HepG2 (cell line): ENCODE data around the gene E2F1. TPM values are rescaled to one million over a fixed set of nuclear protein-coding genes. Genes with fewer than 3 reads are reported as not detected.

Experiments used
- ATF4 ChIP-seq, 2 experiments: fragments of 450-650 bp in 1 of 2; sonication (generic) in 1 of 2; formaldehyde crosslinking; IDR thresholded peaks; 2 replicates each; pipeline versions ENCODE4 v1.5.0 to v1.8.0; 2020 to 2022; ENCODE audit warnings: mild to moderate bottlenecking in 1 of 2, missing genetic modification reagents in 1 of 2
- ETV6 ChIP-seq: sonication (generic); formaldehyde crosslinking; conservative IDR thresholded peaks from 2 replicates; pipeline ENCODE4 v1.4.0; 2020; ENCODE audit warnings: missing genetic modification reagents
- HHEX ChIP-seq: IDR thresholded peaks from 2 replicates; pipeline ENCODE4 v1.6.1; 2016; ENCODE audit warnings: control low read depth
- ISL2 ChIP-seq: sonication (generic); formaldehyde crosslinking; IDR thresholded peaks from 2 replicates; pipeline ENCODE4 v1.5.0; 2020; ENCODE audit warnings: missing genetic modification reagents
- MNT ChIP-seq: fragments of 450-650 bp; IDR thresholded peaks from 2 replicates; pipeline ENCODE4 v1.6.1; 2016
- MTF1 ChIP-seq: sonication (generic); formaldehyde crosslinking; IDR thresholded peaks from 2 replicates; pipeline ENCODE4 v1.5.0; 2020; ENCODE audit warnings: missing genetic modification reagents
- PTBP1 ChIP-seq: fragments of 200-400 bp; formaldehyde crosslinking; IDR thresholded peaks from 2 replicates; pipeline ENCODE4 v1.6.1; 2018; ENCODE audit warnings: low read length, low read depth; ENCODE audit not compliant: poor library complexity, severe bottlenecking
- SPEN ChIP-seq: sonication (generic); formaldehyde crosslinking; IDR thresholded peaks from 2 replicates; pipeline ENCODE4 v1.5.1; 2020; ENCODE audit warnings: low read depth, mild to moderate bottlenecking, missing genetic modification reagents
- TRIM24 ChIP-seq: sonication (generic); formaldehyde crosslinking; IDR thresholded peaks from 2 replicates; pipeline ENCODE4 v1.8.0; 2022; ENCODE audit warnings: mild to moderate bottlenecking, missing genetic modification reagents
- U2AF1 ChIP-seq: fragments of 200-400 bp; formaldehyde crosslinking; optimal IDR thresholded peaks from 2 replicates; pipeline ENCODE3; 2017; ENCODE audit warnings: mild to moderate bottlenecking, low read depth, low read length
- ZBTB20 ChIP-seq: sonication (generic); formaldehyde crosslinking; IDR thresholded peaks from 2 replicates; pipeline ENCODE4 v1.8.1; 2023; ENCODE audit warnings: missing genetic modification reagents, low read depth, mild to moderate bottlenecking, borderline replicate concordance
- ZFX ChIP-seq: sonication (generic); formaldehyde crosslinking; IDR thresholded peaks from 2 replicates; pipeline ENCODE4 v1.4.0; 2020; ENCODE audit warnings: mild to moderate bottlenecking, low read depth, missing genetic modification reagents, moderate library complexity
- ZNF180 ChIP-seq: sonication (generic); formaldehyde crosslinking; IDR thresholded peaks from 2 replicates; pipeline ENCODE4 v1.4.0; 2020; ENCODE audit warnings: low read depth, missing genetic modification reagents, borderline replicate concordance
- ZNF234 ChIP-seq: sonication (generic); formaldehyde crosslinking; conservative IDR thresholded peaks from 2 replicates; pipeline ENCODE4 v1.5.1; 2020; ENCODE audit warnings: mild to moderate bottlenecking, missing genetic modification reagents
- ZNF431 ChIP-seq: sonication (generic); formaldehyde crosslinking; IDR thresholded peaks from 2 replicates; pipeline ENCODE4 v1.9.0; 2022; ENCODE audit warnings: missing genetic modification reagents, low read depth, mild to moderate bottlenecking, borderline replicate concordance
- ZNF496 ChIP-seq: sonication (generic); formaldehyde crosslinking; IDR thresholded peaks from 2 replicates; pipeline ENCODE4 v1.8.1; 2023; ENCODE audit warnings: mild to moderate bottlenecking, moderate library complexity, missing genetic modification reagents; ENCODE audit not compliant: insufficient replicate concordance
- ZNF674 ChIP-seq: sonication (generic); formaldehyde crosslinking; IDR thresholded peaks from 2 replicates; pipeline ENCODE4 v1.5.0; 2020; ENCODE audit warnings: low read depth, mild to moderate bottlenecking, missing genetic modification reagents
- ZSCAN12 ChIP-seq: sonication (generic); formaldehyde crosslinking; IDR thresholded peaks from 2 replicates; pipeline ENCODE4 v1.9.0; 2021; ENCODE audit warnings: mild to moderate bottlenecking, missing genetic modification reagents
- polyA plus RNA-seq, 8 experiments: library from polyadenylated mRNA; depleted of rRNA in 3 of 8; stranded (reverse) in 7 of 8; unstranded in 1 of 8; fragments of >200 nt; fragmentation: Illumina TruSeq in 4 of 8; extraction: Trizol in 4 of 8; gene quantifications; 2 replicates each; pipeline versions ENCODE4 v1.2.1 to v1.2.3, GENCODE V29; 2011 to 2016; ENCODE audit warnings: low read depth in 4 of 8, missing spikeins in 1 of 8, mixed read lengths in 1 of 8; ENCODE audit not compliant: insufficient read depth in 1 of 8
- total RNA-seq, 5 experiments: library from RNA; depleted of rRNA; stranded (reverse); fragments of >200 nt; fragmentation: Illumina TruSeq; extraction: Trizol; gene quantifications; 2 replicates each; pipeline ENCODE4 v1.2.3, GENCODE V29; 2016; ENCODE audit warnings: low read depth in 1 of 5
- TF ChIP-seq, protein P1 (sequence below): sonication (generic); formaldehyde crosslinking; IDR thresholded peaks from 2 replicates; pipeline ENCODE4 v1.4.0; 2020; ENCODE audit warnings: missing genetic modification reagents, borderline replicate concordance
- TF ChIP-seq, protein P2 (sequence below): sonication (generic); formaldehyde crosslinking; IDR thresholded peaks from 2 replicates; pipeline ENCODE4 v1.9.0; 2021; ENCODE audit warnings: mild to moderate bottlenecking, missing genetic modification reagents

The E2F1 gene
- total and polyA plus RNA-seq, 2 of the 13 experiments (the other 11 are each of a cell fraction or from before 2014, with no cell fraction given), result 25.5 to 39.4 TPM

- TF ChIP-seq, protein P1, sequence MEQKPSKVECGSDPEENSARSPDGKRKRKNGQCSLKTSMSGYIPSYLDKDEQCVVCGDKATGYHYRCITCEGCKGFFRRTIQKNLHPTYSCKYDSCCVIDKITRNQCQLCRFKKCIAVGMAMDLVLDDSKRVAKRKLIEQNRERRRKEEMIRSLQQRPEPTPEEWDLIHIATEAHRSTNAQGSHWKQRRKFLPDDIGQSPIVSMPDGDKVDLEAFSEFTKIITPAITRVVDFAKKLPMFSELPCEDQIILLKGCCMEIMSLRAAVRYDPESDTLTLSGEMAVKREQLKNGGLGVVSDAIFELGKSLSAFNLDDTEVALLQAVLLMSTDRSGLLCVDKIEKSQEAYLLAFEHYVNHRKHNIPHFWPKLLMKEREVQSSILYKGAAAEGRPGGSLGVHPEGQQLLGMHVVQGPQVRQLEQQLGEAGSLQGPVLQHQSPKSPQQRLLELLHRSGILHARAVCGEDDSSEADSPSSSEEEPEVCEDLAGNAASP, result no peak
- TF ChIP-seq ZFX (CRISPR knock-in tag) (peak; percentile 33; the same call in 1 of the 2 replicates), ISL2 (CRISPR knock-in tag) (no peak), ATF4 (CRISPR knock-in tag; IDR thresholded peaks at IDR 0.05) (no peak), PTBP1 (no peak), ZNF431 (CRISPR knock-in tag) (0 out of 2 replicates have a peak, but pooled peaks have one; percentile 6), ZBTB20 (CRISPR knock-in tag) (peak; percentile 73; the same call in 1 of the 2 replicates), U2AF1 (no peak), ZNF496 (CRISPR knock-in tag) (no peak), SPEN (CRISPR knock-in tag) (no peak), MNT (no peak), ZNF674 (CRISPR knock-in tag) (no peak), HHEX (peak; percentile 38; the same call in 1 of the 2 replicates), ETV6 (CRISPR knock-in tag) (no peak), ZSCAN12 (CRISPR knock-in tag) (no peak), MTF1 (CRISPR knock-in tag) (no peak), TRIM24 (CRISPR knock-in tag) (no peak), ZNF234 (no peak), ZNF180 (CRISPR knock-in tag) (no peak)
- TF ChIP-seq, protein P2, sequence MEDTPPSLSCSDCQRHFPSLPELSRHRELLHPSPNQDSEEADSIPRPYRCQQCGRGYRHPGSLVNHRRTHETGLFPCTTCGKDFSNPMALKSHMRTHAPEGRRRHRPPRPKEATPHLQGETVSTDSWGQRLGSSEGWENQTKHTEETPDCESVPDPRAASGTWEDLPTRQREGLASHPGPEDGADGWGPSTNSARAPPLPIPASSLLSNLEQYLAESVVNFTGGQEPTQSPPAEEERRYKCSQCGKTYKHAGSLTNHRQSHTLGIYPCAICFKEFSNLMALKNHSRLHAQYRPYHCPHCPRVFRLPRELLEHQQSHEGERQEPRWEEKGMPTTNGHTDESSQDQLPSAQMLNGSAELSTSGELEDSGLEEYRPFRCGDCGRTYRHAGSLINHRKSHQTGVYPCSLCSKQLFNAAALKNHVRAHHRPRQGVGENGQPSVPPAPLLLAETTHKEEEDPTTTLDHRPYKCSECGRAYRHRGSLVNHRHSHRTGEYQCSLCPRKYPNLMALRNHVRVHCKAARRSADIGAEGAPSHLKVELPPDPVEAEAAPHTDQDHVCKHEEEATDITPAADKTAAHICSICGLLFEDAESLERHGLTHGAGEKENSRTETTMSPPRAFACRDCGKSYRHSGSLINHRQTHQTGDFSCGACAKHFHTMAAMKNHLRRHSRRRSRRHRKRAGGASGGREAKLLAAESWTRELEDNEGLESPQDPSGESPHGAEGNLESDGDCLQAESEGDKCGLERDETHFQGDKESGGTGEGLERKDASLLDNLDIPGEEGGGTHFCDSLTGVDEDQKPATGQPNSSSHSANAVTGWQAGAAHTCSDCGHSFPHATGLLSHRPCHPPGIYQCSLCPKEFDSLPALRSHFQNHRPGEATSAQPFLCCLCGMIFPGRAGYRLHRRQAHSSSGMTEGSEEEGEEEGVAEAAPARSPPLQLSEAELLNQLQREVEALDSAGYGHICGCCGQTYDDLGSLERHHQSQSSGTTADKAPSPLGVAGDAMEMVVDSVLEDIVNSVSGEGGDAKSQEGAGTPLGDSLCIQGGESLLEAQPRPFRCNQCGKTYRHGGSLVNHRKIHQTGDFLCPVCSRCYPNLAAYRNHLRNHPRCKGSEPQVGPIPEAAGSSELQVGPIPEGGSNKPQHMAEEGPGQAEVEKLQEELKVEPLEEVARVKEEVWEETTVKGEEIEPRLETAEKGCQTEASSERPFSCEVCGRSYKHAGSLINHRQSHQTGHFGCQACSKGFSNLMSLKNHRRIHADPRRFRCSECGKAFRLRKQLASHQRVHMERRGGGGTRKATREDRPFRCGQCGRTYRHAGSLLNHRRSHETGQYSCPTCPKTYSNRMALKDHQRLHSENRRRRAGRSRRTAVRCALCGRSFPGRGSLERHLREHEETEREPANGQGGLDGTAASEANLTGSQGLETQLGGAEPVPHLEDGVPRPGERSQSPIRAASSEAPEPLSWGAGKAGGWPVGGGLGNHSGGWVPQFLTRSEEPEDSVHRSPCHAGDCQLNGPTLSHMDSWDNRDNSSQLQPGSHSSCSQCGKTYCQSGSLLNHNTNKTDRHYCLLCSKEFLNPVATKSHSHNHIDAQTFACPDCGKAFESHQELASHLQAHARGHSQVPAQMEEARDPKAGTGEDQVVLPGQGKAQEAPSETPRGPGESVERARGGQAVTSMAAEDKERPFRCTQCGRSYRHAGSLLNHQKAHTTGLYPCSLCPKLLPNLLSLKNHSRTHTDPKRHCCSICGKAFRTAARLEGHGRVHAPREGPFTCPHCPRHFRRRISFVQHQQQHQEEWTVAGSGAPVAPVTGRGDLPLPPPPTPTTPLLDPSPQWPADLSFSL (CRISPR knock-in tag), result no peak
Measured at GRCh38 chr20:33653218-33653899, 32.8 kb downstream of the E2F1 start (continued).
